GM19468 (cell line): ENCODE data around the gene ITGA4.

ENCODE experiments used
- ATAC-seq: cut with Tn5 transposase; IDR thresholded peaks from one replicate; pipeline ENCODE4 v1.9.1; 2021; ENCODE audit warnings: mild to moderate bottlenecking, moderate library complexity, moderate number of reproducible peaks; ENCODE audit not compliant: unreplicated experiment; ENCODE audit errors: extremely low read depth

Gene ITGA4

DNA sequence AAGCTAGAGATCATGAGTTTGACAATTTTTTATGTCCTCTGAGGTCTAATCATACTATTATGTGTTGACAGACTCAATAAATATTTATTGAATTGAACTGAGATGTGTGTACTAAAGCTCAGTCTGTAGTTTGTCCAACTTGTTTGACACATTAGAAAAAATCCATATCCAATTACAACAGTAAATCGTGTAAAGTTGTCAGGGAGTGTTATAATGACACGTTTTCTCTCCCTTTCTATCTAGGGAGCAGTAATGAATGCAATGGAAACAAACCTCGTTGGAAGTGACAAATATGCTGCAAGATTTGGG is 28.4 kb downstream of the ITGA4 start:
- no peak for ATAC-seq

- ATAC-seq: no peak
Measured at GRCh38 chr2:181499231-181499630, 42.0 kb downstream of the ITGA4 start.

- ATAC-seq: no peak
Measured at GRCh38 chr2:181500201-181500600, 43.0 kb downstream of the ITGA4 start.

GRCh38 chr2:181515719-181516118 is 58.5 kb downstream of the ITGA4 start:
- no peak for ATAC-seq

DNA sequence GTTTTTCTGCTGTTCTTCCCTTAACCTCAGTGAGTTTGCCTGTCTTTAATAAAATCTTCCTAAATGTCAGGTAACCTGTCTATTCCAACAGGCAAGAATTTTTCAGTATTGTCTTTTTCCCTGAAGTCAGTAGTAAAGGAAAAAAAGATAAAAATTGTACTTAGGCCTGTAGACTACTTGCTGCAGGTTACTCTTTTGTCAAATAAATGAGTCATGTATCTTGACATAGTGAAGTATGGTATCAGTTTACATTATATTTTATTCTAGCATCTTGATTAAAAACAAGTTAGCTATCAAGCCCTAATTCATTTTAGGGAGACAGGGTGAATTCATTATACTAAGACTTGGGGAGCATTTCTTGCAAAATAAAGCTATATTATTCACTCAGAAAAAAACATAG is 59.8 kb downstream of the ITGA4 start:
- no peak for ATAC-seq

DNA sequence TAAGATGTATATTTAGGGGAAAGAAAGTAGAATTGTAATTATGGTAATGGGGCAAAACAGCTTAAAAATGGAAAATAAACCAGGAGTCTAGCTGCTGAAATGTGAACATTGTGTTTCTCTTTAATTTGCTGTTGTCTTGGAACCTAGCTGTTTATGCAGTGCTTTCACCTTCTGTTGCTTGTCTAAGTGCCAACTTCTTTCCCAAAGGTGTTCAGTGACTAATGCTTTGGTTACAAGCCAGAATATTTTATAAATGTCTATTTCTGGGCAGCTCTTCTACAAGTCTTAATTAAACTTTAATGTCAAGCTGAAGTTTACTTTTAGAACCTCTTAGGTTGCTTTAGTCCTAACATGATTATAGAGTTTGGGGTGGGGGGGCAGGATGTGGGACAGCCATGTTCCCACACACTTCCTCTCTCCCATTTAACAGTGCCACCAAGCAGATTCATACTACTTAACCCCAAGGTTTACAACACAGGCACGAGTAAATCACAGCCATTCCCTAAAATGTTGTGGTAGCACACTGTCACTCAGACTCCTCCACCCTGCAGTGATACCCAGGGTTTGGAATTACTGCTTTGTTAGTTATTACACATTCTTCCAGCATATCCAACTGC is 60.6 kb downstream of the ITGA4 start:
- no peak for ATAC-seq

- ATAC-seq: no peak
Measured at GRCh38 chr2:181520253-181520652, 63.1 kb downstream of the ITGA4 start.

DNA sequence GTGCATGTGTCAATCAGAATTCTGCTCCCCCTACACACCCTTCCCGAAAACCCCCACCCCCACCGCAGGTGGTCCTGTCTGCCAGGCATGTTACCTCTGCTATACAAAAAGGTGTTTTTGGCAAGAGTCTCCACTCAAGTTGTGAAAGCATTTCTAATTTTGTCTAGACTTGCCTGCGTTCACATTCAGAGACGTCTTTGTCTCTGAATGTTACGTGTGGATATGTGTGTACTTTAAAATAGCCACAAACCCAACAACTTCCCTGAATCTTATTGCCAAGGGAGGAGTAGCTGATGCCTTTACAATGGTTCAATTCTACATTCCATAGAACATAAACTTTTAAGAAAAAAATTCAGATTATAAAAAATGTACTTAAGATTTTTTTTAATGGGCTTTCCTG is 66.6 kb downstream of the ITGA4 start:
- ATAC-seq: no peak

DNA sequence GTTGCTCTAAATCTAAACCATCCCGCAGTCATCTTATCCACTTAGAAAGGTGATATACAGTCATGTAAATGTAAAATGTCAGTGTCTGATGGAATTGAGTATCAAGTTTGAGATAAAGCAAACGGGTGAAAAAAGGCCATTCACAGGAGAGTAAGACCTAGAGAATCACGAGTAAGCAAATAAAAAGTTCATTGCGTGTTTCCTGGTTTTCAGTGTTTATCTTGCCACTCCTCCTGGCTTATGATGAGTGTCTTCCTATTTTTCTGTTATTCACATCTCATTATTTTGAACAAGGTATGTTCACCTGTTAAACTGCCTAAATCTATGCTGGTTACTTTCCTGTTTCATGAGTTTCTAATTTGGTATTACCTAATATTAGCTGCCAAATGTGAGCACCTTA is 68.8 kb downstream of the ITGA4 start:
- ATAC-seq: no peak

DNA sequence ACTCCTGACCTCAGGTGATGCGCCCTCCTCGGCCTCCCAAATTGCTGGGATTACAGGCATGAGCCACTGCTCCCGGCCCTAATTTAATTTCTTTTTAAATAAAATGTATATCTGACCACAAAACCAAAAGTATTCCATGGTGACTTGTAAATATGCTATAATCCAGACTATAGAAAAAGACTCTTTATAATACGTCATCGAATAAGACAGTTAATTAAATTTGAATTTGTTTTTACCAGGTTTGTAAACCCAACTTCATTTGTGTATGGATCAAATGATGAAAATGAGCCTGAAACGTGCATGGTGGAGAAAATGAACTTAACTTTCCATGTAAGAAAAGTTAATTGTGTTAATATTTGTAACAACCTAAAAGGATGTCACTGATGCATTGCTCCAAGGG is 69.9 kb downstream of the ITGA4 start:
- ATAC-seq: no peak

GRCh38 chr2:181528441-181528840 is 71.3 kb downstream of the ITGA4 start:
- ATAC-seq: no peak

- ATAC-seq: no peak
Measured at GRCh38 chr2:181536730-181537129, 79.5 kb downstream of the ITGA4 start.

GRCh38 chr2:181540421-181540820 is 83.2 kb downstream of the ITGA4 start:
- ATAC-seq: no peak

DNA sequence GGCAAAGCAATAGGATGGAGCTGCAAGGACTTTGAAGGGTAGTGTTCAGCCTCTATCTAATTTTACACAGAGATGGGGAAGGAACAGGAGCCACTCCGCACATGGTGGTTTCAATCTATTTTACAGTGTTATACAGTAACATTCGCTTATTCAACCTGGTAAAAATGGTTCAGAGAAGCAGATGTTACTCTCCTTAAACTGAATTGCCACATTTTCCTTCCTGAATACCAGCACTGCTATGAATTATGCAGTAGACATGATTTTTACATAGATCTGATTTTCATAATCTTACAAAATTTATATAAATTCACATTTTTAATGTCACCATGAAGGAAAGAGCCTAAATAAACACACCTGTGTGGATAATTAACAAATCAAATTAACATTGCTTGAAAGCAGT is 85.0 kb downstream of the ITGA4 start:
- no peak for ATAC-seq

DNA sequence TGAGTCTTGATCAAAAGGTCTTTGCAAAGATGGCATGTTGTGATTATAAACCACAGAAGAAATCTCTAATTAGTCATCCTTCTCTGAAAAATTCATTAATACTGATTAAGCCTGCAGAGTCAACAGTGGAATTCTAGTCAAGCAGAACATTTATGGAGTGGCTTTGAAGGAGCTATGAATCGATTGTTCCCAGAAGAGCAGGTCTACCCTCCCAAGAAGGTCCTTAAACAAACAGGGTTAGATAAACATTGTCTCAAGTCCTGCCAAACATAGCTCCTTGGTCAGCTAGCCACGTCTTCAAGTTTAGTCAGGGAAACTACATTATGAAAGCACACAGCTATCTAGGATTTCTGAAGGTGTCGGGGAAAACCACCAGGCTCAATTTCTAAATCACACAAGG is 88.9 kb downstream of the ITGA4 start:
- ATAC-seq: no peak

- ATAC-seq: no peak
Measured at GRCh38 chr2:181552808-181553207, 95.6 kb downstream of the ITGA4 start.

DNA sequence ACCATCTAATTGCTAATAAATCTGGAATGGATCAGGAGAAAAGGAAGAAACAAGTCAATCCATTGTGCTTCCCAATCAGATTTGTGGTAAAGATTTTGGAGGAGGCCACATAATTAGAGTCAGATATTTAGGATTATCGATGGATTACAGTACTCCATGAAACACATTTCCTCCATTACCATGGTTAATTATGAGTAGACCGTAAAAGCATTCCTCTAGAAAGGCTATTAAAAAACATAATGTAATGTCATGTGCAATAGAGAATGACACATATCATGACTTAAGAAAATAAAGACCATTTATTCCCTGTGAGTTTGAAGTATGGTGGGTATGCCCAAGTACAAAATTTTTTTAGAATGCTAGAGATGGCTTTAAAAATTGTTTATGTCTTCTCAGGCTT is 96.1 kb downstream of the ITGA4 start:
- no peak for ATAC-seq

GRCh38 chr2:181554061-181554830 is 97.1 kb downstream of the ITGA4 start:
- ATAC-seq: no peak

- no peak for ATAC-seq
Measured at GRCh38 chr2:181558371-181558770, 101.2 kb downstream of the ITGA4 start.

DNA sequence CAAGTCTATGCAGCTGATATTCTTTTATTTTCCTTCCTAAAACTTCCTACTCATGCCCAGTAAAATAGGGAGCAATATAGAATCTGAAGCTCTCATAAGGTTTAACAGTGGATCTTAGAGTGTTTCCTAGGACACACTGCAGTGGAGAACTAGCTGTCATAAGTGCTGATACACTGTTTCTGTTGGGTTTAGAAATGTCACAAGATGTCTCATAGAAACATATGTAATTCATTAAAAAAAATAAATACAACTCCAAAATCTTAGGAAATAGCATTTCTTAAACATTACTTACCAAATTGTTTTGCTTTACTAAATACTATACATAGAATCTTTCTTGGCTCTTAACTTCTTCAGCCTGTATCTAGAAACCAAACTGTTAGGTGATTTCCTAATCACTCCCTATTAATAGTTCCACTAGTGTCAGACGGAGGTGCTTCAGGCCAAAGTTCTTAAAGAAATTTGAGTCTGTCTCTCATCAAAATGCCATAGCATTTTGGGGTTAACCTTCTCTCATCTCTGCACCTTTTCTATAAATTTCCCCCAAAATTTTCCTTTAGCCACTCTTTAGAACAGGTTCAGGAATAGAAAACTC is 106.0 kb downstream of the ITGA4 start:
- no peak for ATAC-seq

- no peak for ATAC-seq
Measured at GRCh38 chr2:181566334-181567032, 109.3 kb downstream of the ITGA4 start.
